ENCODE data around the gene RIPPLY2. TPM values are rescaled to one million over a fixed set of nuclear protein-coding genes. Genes with fewer than 3 reads are reported as not detected.

RIPPLY2 gene
- total RNA-seq, 1 donor from 2014 or later, result not detected

- H3K27me3 Mint-ChIP-seq (ENCODE audit: low read depth), result no peaks in the 10 kb centered on the region
- peak overlapping the region; percentile 87 for H3K27ac Mint-ChIP-seq (ENCODE audit: unreplicated experiment)
- H3K36me3 Mint-ChIP-seq (ENCODE audit: low read depth), result peaks cover 2% of the 10 kb centered on the region
- H3K4me3 Mint-ChIP-seq (ENCODE audit: unreplicated experiment), result no peak overlapping the region
- peaks cover 39% of the 10 kb centered on the region for H3K4me1 Mint-ChIP-seq (ENCODE audit: low read depth)
- DNase-seq (ENCODE audit: low spot score), result no peak
- no peak for TF ChIP-seq CTCF (IDR thresholded peaks at IDR 0.05)
- H3K9me3 Mint-ChIP-seq (ENCODE audit: low read depth), result no peaks in the 10 kb centered on the region
These were observed 13.9 kb downstream of the RIPPLY2 start for GRCh38 chr6:83867043-83867442.

GRCh38 chr6:83867527-83868161, 14.5 kb downstream of the RIPPLY2 start:
- TF ChIP-seq CTCF (IDR thresholded peaks at IDR 0.05), result no peak
- no peak overlapping the region for H3K4me3 Mint-ChIP-seq (ENCODE audit: unreplicated experiment)
- no peaks in the 10 kb centered on the region for H3K27me3 Mint-ChIP-seq (ENCODE audit: low read depth)
- peak overlapping the region; percentile 87 for H3K27ac Mint-ChIP-seq (ENCODE audit: unreplicated experiment)
- no peaks in the 10 kb centered on the region for H3K9me3 Mint-ChIP-seq (ENCODE audit: low read depth)
- peaks cover 35% of the 10 kb centered on the region for H3K4me1 Mint-ChIP-seq (ENCODE audit: low read depth)
- H3K36me3 Mint-ChIP-seq (ENCODE audit: low read depth), result peaks cover 2% of the 10 kb centered on the region
- no peak for DNase-seq (ENCODE audit: low spot score)

GRCh38 chr6:83868639-83869038, 15.5 kb downstream of the RIPPLY2 start:
- Mint-ChIP-seq H3K9me3 (ENCODE audit: low read depth) (no peaks in the 10 kb centered on the region), H3K4me3 (ENCODE audit: unreplicated experiment) (no peak overlapping the region), H3K36me3 (ENCODE audit: low read depth) (peaks cover 2% of the 10 kb centered on the region), H3K4me1 (ENCODE audit: low read depth) (peaks cover 29% of the 10 kb centered on the region), H3K27me3 (ENCODE audit: low read depth) (no peaks in the 10 kb centered on the region), H3K27ac (ENCODE audit: unreplicated experiment) (peak overlapping the region; percentile 64)
- no peak for TF ChIP-seq CTCF (IDR thresholded peaks at IDR 0.05)
- DNase-seq (ENCODE audit: low spot score), result no peak

GRCh38 chr6:83870649-83871048, 17.5 kb downstream of the RIPPLY2 start:
- H3K27me3 Mint-ChIP-seq (ENCODE audit: low read depth), result no peaks in the 10 kb centered on the region
- H3K4me3 Mint-ChIP-seq (ENCODE audit: unreplicated experiment), result no peak overlapping the region
- peaks cover 29% of the 10 kb centered on the region for H3K4me1 Mint-ChIP-seq (ENCODE audit: low read depth)
- H3K9me3 Mint-ChIP-seq (ENCODE audit: low read depth), result no peaks in the 10 kb centered on the region
- H3K27ac Mint-ChIP-seq (ENCODE audit: unreplicated experiment), result no peak overlapping the region
- TF ChIP-seq CTCF (IDR thresholded peaks at IDR 0.05), result no peak
- no peak for DNase-seq (ENCODE audit: low spot score)
- H3K36me3 Mint-ChIP-seq (ENCODE audit: low read depth), result peaks cover under 1% of the 10 kb centered on the region

GRCh38 chr6:83872386-83873118, 19.4 kb downstream of the RIPPLY2 start:
- Mint-ChIP-seq H3K9me3 (ENCODE audit: low read depth) (no peaks in the 10 kb centered on the region), H3K27ac (ENCODE audit: unreplicated experiment) (no peak overlapping the region), H3K36me3 (ENCODE audit: low read depth) (peaks cover 2% of the 10 kb centered on the region), H3K27me3 (ENCODE audit: low read depth) (no peaks in the 10 kb centered on the region), H3K4me1 (ENCODE audit: low read depth) (peaks cover 34% of the 10 kb centered on the region), H3K4me3 (ENCODE audit: unreplicated experiment) (no peak overlapping the region)
- TF ChIP-seq CTCF (IDR thresholded peaks at IDR 0.05), result no peak
- DNase-seq (ENCODE audit: low spot score), result no peak
